Raji (cell line): ENCODE measurements around the gene SH3BP1.
A peak's percentile ranks its signal among the peaks of the same experiment; 100 is the strongest.

Source experiments
- POLR2A ChIP-seq: IDR thresholded peaks from 2 replicates; pipeline ENCODE4 v1.6.1; 2011; ENCODE audit warnings: low read depth, low read length, control low read depth; ENCODE audit not compliant: insufficient read depth

Gene SH3BP1

DNA sequence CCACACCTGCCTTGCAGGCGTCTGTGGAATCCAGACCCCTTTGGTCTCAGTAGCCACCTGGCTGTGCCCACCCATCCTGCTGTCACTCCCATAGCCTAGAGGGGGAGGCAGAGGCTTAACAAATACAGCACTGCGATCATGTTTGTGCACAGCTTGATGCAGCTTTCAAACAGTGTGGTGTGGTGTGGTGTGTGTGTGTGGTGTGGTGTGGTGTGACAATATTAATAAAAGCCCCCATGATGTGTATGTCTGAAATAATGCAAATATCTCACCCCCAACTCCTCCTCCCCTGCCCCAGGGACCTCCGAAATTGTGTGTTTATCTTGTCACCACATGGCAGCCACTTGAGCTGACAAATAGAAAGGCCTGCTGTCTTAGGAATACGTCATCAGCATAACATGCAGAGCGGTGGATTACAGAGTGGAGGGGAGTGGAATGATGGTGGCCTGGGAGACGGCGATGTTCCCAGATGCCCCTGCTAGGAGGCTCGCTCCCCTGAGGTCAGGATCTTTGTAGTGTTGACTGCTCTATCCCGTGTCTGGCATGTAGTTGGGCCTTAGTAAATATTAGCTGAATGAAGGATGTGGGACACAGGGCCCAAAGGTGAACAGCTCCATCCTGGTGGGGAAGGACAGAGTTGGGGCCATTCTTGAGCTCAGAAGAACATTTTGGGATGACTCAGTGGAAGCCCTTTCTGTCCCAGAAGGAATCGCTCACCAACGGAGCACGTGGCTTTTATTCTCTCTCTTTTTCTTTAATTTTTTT is 21.9 kb downstream of the SH3BP1 start:
- TF ChIP-seq POLR2A, result no peak

- no peak for TF ChIP-seq POLR2A
These were observed 22.6 kb downstream of the SH3BP1 start for GRCh38 chr22:37662039-37662438.

- TF ChIP-seq POLR2A, result no peak
These were observed 24.2 kb downstream of the SH3BP1 start for GRCh38 chr22:37663521-37664140.

DNA sequence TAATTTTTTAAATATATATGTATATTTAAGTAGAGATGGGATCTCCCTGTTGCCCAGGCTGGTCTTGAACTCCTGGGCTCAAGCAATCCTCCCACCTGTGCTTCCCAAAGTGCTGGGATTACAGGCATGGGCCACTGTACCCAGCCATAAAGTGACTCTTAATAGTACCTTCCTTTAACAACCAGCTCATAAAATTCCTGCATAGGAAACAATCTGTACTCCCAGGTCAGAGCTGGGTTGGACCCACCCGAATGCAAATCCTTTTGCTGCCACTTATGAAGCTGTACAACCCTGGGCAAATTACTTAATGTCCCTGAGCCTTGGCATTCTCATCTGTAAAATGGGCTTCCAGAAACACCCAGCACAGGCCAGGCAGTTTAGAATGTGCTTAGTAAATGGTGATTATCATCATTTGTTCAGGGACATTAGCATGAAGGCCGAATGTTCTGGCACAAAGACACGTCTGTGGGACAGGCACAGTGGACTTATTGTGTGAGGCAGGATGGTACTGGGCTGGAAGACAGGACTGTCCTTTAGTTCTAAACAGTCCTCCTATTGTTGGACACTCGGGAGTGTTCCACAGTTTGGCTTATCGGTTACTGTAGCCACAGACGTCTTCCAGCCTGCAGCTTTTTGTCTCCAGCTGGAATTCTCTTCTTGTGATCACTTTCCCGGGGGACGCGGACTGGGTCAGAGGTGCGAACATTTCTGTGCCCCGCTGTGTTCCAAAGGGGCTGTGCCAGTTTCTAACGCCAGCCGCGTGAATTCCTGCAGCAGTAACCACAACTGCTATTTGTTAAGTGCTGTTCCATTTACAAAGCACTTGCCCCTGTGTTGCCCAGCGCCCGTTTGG is 25.0 kb downstream of the SH3BP1 start:
- no peak for TF ChIP-seq POLR2A

- no peak for TF ChIP-seq POLR2A
These were observed 26.0 kb downstream of the SH3BP1 start for GRCh38 chr22:37665487-37665886.

GRCh38 chr22:37669586-37669985 is 30.1 kb downstream of the SH3BP1 start:
- no peak for TF ChIP-seq POLR2A

- TF ChIP-seq POLR2A, result no peak
These were observed 32.9 kb downstream of the SH3BP1 start for GRCh38 chr22:37672206-37672919.

- TF ChIP-seq POLR2A, result no peak
These were observed 33.5 kb downstream of the SH3BP1 start for GRCh38 chr22:37672920-37673455.

DNA sequence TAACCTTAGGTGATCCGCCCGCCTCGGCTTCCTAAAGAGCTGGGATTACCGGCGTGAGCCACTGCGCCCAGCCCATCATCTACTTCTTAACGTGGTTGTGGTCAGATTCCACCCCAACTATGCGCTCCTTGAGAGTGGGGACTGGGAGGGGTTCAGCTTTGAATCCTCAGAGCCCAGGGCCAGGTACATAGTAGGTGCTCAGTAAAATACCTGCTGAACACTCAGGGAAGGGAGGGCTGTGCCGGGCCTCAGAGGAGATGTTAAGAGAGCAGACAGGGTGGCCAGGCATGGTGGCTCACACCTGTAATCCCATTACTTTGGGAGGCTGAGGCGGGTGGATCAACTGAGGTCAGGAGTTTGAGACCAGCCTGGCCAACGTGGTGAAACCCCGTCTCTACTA is 34.8 kb downstream of the SH3BP1 start:
- TF ChIP-seq POLR2A, result no peak

GRCh38 chr22:37674951-37675929 is 35.8 kb downstream of the SH3BP1 start, which contains the start of gene LGALS1:
TSS of gene LGALS1 (plus strand) at chr22:37675636. CDS start at chr22:37675703, 67 bp downstream.
- no peak for TF ChIP-seq POLR2A

DNA sequence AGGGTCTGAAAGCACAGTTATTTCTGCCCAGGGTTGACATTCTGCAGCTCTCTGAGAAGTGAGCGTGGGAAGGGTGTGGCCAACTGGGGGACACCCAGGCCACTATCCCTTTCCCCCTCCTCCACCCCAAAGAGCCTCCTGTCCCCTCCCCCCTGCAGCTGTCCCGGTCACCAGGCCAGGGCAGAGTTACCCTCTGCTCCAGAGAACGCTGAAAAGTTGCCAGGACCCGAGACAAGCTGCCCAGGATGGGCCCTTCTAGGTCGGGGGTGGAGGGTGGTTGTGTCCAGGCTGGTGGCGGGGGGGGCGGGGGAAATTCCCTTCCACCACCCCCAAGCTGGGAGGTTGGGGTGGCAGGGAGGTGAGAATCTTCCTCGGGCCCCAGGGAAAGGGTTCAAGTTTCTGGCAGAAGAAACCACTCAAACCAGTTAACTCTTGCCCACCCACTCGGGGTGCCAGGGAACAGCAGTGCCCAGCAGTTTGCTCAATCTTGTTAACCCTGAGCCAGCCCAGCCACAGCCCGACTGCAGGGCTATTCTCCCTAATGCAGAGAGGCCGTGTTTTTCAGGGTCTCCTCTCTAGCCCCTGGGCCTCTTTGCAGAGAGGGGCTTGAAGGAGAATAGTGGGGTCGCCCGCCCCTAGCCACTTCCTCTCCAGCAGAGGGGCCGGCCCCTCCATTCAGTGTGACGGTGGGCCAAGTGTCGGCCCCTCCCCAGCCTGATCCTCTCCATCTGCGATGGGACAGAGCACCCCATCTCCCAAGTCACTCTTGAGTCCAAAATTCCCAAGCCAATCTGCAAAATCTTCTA is 36.7 kb downstream of the SH3BP1 start:
- no peak for TF ChIP-seq POLR2A

- TF ChIP-seq POLR2A, result peak; percentile 35; the same call in 1 of the 2 replicates
These were observed 37.4 kb downstream of the SH3BP1 start for GRCh38 chr22:37676736-37677492.

DNA sequence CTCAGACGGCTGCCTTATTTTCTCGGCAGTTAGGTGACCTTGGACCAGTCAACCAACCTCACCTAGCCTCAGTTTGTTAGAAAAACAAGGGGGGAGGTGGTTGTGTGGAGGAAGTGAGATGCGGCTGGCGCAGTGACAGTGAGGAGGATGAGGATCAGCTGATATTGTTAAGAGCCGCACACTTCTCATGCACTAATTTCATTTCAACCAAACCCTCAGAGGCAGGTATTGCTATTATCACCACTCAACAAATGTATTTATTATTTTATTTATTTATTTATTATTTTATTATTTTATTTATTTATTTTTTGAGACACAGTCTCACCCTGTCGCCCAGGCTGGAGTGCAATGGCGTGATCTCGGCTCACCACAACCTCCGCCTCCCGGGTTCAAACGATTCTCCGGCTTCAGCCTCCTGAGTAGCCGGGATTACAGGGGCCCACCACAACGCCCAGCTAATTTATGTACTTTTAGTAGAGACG is 38.1 kb downstream of the SH3BP1 start:
- no peak for TF ChIP-seq POLR2A
